NCI-H345 treated with DMSO at 0.1 percent for 48 hours (cell line): ENCODE measurements around the gene FAM161B.
A peak's percentile ranks its signal among the peaks of the same experiment; 100 is the strongest.
"Not testable (repeated sequence)": the region's sequence is repeated elsewhere in the genome, so short reads cannot be mapped to it uniquely, and the experiment has no call there.

Experiments
- DNase-seq: peaks from one replicate; lab custom pipeline; 2025; ENCODE audit not compliant: unreplicated experiment; lab: John Stamatoyannopoulos, UW

Gene FAM161B

DNA sequence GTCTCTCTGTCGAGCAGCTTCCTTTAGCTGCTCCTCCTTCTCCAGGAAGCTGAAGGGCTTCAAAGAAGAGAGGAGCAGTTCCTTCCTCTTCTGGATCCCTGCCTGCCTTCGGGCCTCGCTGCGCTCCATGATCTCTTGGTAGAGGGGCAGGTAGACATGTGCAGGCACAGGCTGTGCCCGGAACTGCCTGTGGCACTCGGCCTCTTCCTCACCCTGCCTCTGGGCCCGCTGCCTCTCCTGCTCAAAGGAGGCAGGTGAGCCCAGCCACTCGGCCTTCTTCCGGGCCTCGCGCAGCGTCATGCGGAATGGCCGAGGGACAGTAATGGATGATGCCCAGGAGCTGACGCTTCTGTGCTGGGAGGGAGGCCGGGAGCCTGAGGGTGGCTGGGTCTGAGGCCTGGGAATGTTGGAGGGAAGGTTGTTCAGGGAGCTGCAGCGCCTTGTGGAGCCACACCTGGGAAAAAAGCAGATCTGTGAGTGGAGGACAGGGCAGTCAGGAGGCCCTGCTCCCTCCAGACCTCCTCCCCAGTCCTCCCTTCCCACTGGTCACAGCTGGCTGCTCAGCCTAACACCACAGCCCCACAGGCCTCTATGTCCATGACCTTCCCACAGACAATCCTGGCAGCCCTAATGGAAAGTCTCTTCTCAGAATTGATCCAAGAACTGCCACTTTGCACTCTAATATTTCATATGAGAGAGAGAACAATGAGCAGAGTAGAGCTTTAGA lies 5.3 kb downstream of the FAM161B start:
- DNase-seq: no peak

DNA sequence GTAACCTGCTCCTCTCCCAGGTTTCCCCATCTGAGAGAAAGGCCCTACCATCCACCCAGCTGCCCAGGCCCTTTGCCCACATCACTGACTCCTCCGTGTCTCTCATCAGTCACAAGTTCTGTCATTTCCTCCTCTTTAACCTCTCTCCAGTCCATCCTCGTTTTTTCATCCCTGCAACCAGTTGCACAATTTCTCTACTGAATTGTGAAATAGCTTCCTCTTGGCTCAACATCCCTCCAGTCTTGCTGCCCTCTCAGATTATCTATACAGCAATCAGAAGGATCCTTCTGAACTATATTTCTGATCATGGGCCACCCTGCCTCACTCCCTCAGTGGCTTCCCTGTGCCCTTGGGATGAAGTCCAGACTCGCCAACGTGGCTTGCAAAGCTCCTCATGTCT lies 6.8 kb downstream of the FAM161B start:
- DNase-seq: no peak

DNA sequence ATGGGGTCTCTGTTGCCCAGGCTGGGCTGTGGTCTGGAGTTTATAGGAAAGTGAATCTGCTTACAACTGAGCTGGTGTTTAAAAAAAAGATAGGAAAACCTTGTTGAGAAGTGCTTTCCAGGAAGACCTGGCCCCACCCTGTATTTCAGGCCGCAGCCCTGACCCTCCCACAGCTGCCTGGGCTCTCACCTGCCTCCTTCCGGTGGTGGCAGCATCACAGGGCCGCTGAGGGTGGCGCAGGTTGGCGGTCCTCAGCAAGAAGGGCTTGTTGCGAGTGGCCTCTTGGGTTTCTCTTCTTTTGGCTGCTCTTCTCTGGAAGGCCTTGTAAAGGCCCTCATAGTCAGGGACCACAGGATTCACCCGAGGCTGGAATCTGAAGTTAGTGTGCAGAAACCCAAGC lies 7.7 kb downstream of the FAM161B start:
- no peak for DNase-seq

DNA sequence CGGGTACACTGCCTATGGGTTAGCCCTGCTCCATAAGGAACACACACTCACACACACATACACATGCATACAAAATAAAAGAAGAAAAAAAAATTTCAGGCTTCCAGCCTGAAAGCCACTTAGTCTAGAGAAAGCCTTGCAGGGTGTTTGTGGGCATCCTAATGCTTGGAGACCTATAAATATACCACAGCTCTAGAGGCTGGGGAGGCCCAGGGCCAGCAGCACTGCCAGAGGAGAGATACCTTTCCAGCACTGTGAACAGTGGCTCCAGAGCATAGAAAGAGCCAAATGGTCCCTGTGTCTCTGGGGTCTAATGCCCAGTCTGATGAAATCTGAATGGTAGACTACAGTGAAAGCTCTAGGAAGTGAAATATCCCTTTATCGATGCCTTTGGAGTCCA lies 12.9 kb downstream of the FAM161B start:
- no peak for DNase-seq

DNA sequence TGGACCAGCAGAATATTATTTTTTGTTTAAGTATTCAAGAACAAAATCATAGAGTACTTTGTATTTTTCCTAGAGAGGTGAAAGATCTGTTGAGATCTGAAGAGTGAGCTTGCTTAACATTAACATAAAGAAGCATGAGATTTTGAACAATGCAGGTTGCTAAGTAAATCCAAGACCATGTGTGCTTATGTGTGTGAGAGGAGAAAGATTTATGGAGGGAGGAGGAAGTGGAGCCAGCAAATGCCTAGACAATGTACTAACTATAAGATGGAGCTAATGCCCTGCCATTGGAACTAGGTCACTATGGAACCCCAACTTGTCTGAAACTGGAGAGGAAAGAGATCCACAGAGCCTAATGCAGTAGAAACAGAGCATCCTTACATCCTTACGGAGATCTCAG lies 13.3 kb downstream of the FAM161B start:
- DNase-seq: no peak

DNA sequence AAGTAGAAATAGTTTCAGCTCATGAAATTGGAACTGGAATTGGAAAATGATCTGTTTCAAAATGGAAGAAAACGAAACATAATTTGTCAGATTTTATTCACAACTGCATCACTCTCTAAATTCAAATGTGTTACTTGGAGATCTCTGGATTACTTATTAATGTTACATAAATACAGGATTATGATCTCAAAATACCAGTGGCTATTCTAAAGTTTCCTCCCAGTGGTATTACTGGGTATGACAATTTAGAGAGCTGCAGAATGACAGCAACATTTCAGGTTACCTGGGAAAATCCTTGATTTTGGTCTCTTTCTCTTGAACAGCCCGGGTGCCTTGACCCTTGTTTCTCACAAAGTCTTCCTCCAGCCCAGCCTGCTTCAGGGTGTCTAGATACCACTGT lies 14.2 kb downstream of the FAM161B start:
- DNase-seq: no peak

DNA sequence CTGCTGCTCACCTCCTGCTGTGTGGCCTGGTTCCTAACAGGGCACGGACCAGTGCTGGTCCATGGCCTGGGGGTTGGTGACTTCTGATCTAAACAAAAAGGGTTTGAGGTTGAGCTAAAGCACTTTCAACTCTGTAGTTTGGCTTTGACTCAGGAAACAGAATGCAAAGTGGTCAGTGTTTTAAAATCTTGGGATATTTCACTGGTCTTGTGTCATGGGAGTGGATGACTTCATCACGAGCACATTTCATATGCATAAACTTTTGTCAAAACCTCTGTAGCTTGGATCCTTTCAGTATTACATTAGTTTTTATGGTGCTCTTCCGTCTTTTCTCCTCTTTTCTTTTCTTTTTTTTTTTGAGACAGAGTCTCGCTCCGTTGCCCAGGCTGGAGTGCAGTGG lies 25.6 kb downstream of the FAM161B start:
- no peak for DNase-seq

DNA sequence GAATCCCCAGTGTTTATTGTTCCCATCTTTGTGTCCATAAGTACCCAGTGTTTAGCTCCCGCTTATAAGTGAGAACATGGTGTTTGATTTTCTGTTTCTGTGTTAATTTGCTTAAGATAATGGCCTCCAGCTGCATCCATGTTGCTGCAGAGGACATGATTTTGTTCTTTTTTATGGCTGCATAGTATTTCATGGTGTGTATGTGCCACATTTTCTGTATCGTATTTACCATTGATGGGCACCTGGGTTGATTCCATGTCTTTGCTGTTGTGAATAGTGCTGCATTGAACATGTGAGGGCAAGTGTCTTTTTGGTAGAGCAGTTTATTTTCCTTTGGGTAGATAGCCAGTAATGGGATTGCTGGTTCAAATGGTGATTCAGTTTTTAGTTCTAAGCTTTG lies 30.4 kb downstream of the FAM161B start:
- DNase-seq: not testable (repeated sequence)

DNA sequence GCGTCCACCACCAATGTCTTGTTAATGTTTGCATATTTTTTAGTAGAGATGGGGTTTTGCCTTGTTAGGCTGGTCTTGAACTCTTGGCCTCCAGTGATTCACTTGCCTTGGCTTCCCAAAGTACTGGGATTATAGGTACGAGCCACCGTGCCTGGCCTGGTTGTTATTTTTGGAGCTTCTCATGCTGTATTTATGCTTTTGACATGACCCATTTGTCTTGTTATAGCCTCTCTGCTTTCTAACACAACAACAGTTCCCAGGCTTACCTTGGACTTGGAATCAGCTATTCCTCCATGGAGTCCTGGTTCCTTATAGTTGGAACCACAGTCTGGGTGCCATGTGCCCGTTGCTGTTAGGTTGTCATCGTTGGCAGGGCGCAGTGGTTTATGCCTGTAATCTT lies 33.6 kb downstream of the FAM161B start:
- no peak for DNase-seq

DNA sequence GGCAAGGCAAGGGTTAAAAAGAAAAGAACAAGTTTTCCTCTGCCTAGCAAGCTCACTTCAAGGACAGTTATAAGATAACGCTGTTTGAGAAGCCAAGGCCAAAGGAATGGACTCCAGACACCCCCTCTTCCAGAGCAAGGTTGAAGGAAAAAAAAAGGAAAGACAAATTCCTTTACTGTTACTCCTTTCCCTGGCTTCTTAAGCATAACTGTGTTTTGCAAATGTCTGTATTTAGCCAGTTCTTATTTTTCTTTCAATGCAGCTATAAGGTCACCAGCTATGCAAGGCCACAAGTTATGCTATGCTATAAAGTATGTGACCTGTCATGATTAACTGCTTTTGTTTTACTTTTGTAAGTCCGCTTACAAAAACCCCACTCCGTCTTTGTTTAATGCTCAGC lies 36.6 kb downstream of the FAM161B start:
- no peak for DNase-seq

DNA sequence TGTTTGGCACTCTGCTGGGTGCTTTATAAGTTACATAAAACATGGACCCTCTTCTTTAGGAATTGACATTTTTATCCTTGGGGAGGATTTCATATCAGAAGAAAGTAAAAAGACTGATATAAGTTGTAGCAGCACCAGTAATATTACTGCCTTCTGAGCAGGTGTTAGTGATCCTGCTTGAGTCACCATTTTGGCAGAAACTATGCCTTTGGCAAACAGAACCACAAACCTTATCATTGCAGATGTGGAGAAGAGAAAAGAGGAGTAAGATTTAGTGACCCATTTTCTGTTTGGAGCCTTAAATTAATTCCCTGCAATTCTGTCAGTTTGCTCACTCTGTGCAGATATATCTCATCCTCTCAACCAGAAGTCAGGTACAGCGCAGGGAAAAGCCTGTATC lies 40.2 kb downstream of the FAM161B start:
- no peak for DNase-seq

DNA sequence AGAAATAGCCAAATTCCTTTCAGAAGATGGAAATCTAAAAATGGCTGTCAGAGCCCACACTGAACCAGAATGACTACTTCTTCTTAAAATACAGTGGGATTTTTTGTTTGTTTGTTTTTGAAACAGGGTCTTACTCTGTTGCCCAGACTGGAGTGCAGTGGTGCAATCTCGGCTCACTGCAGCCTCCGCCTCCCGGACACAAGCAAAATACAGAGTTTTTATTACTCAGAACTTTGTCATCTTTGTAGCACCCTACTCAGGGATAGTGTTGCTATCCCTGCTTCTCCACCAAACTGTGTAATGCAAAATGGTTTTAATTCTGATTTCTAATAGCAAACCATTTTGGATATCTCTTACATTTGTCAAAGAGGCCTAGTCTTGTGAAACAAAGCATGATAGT lies 46.9 kb downstream of the FAM161B start:
- no peak for DNase-seq

DNA sequence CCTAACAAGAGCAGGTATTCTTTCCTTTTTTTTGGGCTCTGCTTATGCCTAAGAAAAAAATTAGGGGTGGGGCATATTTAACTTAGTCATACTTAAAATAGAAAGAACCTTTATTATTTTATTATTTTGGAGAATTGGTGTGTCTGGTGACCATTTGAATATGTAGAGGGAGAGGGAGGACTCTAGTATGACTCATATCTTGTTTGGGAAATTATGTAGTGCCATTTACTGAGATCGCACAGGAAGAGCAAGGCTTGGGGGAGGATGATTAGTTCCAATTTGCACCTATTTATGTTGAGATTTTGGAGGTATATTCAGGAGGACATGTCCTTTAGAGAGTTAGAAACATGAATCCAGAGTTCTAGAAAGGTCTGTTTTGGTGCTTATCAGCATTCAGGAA lies 53.4 kb downstream of the FAM161B start:
- DNase-seq: no peak

DNA sequence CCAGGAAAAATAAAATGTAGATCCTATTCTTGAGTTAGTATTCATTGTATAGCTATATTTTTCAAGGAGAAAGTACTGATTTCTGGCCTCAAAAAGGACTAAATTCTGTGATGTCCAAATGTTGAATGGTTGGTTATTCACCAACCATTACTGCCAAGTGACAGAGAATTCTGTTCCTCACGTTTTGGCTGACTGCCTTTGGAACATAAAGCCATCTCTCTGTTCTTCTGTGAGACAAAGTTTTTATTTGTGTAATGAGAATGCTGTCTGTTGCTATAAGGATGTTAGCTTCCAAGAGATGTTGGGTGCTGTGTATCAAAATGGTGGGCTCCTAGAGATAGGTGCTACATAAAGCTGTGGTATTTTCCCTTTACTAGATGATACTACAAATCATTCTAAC lies 54.0 kb downstream of the FAM161B start:
- DNase-seq: no peak

DNA sequence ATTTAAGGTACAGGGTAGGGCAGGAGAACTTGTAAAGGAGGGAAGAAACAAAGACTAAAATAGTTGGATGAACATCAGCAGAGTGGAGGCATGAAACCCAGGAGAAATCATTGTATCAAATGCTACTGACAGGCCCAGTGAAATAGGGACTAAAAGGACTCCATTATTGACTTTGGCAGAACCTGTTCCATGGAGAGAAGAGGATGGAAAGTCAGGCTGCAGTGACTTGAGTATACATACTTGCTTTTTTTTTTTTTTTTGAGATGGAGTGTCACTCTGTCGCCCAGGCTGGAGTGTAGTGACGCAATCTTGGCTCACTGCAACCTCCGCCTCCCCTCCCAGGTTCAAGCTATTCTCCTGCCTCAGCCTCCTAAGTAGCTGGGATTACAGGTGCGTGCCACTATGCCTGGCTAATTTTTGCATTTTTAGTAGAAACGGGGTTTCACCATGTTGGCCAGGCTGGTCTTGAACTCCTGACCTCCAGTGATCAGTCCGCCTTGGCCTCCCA lies 55.7 kb downstream of the FAM161B start:
- DNase-seq: not testable (repeated sequence)

DNA sequence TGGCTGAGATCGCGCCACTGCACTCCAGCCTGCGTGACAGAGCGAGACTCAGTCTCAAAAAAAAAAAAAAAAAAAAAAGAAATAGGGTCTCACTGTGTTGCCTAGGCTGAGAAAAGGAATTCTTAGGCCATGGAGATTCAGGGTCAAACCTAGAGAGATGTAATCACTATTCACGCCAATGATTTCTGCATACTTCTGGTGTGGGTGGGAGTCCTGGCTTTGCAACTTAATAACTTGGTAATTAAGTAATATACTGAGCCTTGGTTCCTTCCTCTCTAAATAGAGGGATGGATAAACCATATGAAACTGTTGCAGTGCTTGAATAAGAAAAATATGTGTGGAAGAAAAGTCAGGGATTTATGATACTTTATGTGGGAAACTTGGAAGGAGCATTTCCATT lies 60.5 kb downstream of the FAM161B start:
- DNase-seq: no peak

DNA sequence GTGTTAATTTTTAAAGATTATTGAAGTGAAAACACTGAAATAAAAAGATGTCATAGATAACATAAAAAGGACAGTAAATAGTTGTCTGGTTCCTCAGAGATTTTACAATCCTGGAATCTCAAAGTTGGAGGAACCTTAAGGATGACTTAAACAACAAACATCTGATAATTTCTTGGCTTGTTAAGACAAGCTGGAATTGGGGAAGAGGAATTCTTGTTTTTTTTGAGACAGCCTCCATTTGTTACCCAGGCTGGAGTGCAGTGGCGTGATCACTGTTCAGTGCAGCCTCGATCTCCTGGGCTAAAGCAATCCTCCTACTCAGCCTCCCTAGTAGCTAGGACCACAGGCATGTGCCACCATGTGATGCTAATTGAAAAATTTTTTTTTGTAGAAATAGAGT lies 60.9 kb downstream of the FAM161B start:
- no peak for DNase-seq

DNA sequence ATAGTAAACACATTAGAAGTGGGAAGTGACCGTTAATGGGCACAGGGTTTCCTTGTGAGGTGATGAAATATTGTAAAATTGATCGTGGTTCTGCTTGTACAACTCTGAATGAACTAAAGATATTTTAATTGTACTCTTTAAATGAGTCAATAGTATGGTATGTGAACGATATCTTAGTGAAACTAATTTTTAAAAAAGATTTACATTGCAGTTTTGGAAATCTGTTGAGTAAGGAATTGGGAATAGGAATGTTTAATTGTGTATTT lies 61.5 kb downstream of the FAM161B start:
- no peak for DNase-seq

DNA sequence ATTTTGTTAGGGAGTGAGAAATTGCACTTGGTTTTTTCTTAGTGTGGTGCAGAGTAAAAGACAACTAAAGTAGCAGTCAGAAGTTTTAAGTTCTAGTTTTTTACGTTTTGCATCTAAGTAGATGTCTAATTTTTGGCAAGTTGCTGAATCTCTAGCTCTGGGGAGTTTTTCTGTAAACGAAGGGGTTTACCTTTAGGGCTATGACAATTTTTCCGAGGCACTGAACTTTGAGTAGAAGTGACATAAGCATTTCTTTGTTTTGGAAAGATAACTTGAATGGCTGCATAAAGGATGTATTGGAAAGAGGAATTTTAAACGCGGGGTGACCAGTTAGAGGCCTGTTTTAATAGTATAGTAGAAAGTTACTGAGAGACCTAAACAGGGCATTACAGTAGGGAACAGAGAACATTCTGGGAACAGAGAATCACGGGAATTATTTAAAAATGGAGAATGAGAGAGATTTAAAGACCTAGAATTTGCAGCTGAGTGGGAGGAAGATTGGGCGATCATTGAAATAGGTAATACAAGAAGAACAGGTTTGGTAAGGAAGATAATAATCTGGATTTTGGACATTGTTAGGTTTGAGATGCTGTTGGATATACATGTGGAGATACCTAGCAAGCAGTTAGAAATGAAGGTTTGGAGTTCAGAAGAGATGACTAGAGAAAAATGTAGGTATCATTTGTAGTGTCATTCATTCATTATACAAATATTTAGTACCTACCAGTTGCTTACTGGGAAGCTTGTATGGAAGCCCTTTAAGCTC lies 62.0 kb downstream of the FAM161B start:
- no peak for DNase-seq

DNA sequence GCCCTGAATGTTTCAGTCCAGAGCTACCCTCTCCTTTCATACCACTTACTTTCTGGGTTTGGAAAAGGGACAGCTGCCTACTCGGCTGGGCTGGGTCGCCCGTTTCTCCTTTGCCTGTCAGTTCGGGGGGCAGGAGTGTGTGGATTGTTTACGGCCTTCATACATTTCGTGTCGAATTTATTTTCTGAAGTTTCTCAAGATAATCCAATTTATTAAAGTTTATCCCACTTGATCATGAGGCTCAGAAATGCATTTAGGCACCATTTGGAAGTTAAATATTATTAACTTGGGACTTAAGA lies 62.6 kb downstream of the FAM161B start:
- DNase-seq: no peak

DNA sequence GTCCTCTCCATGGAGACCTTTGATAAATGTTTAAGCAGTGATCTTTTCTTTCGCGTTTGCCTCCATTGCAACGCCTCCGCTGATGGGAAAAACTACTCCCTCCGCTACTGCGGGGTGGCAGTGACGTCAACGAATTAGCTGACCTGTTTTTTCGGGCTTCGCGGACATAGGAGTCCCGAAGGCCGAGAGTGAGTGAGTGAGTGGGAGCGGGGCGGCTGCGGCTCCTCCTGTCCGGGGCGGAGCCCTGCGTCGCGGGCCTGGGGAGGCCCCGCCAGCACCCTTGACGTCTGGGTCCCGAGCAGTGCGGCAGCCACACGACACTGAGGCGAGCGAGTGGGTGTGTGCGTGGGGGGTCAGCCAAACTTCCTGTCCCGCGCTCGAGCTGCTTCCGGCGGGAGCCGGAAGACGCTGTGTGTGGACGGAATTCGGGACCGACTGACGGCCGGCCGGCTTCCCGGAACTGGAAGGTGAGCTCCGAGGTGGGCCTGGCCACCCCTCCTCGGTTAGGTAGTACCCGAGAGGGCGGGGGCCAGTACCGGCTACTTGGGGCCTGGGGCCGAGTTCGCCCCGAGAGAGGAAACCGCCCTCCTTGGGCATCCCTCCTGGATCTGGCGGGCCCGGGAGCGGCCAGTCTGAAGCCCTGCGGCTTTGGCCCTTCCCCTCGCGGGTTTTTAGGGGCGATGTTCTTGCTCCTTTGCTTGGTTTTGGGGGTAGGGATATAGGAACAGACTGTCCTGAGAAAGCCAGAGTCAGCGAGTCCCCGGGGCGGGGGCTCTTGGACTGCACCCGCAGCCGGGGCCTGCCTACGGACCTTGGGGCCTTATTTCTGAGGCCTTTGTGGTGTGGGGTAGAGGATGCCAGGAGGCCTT lies 63.2 kb downstream of the FAM161B start, which contains the start of gene ZNF410:
ZNF410 (plus strand) TSS at position 411 of the 869 bp plus-strand sequence. CDS start 5,317 bp downstream, outside the sequence.
- peak; percentile 87 for DNase-seq
